Midbrain (tissue), 1 donor: ENCODE measurements around the gene CBLC.
A peak's percentile ranks its signal among the peaks of the same experiment; 100 is the strongest.
"Not testable (repeated sequence)": the region's sequence is repeated elsewhere in the genome, so short reads cannot be mapped to it uniquely, and the experiment has no call there.

Source experiments
- DNase-seq: peaks from one replicate; lab custom pipeline; 2025; lab: John Stamatoyannopoulos, UW

The CBLC gene

GRCh38 chr19:44819246-44819832 lies 41.6 kb downstream of the CBLC start:
- no peak for DNase-seq

DNA sequence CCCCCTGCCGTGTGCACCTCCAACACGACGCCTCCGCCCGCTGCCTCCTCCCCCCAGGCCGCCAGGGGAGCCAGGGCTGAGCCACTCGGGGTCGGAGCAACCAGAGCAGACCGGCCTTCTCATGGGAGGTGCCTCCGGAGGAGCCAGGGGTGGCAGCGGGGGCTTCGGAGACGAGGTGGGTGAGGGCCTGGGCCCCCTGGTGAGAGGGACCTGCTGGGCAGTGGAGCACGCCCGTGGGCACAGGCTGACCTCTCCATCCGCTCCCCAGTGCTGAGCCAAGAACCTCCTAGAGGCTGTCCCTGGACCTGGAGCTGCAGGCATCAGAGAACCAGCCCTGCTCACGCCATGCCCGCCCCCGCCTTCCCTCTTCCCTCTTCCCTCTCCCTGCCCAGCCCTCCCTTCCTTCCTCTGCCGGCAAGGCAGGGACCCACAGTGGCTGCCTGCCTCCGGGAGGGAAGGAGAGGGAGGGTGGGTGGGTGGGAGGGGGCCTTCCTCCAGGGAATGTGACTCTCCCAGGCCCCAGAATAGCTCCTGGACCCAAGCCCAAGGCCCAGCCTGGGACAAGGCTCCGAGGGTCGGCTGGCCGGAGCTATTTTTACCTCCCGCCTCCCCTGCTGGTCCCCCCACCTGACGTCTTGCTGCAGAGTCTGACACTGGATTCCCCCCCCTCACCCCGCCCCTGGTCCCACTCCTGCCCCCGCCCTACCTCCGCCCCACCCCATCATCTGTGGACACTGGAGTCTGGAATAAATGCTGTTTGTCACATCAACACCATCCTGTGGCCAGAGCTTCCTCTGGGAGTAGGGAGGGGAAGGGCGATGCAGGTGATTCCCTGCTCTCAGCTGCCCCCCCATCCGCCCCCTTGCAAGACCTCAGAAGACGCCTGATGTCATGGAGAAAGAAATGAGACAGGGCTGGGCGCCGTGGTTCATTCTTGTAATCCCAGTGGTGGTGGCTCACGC lies 43.2 kb downstream of the CBLC start:
- no peak for DNase-seq

DNA sequence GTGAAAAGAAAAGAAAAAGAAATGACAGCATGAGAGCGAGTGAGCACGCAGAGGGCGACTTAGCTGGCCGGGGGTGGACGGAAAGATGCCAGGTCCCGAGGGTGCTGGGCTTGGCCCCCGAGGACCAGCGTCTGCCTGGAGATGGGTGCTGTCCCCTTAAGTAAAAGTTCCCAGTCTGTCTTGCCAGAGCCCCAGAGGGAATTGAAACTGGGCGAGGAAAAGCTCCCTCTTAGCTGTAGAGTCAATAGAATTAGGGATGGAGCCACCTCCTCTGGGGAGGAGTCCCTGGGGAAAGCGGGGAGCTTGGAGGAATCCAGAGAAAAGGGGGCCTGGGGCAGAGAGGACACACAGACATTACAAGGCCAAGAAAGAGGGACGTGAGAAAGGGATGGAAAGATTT lies 44.5 kb downstream of the CBLC start:
- no peak for DNase-seq

- DNase-seq = no peak
Measured at GRCh38 chr19:44822670-44823372, 45.1 kb downstream of the CBLC start.

DNA sequence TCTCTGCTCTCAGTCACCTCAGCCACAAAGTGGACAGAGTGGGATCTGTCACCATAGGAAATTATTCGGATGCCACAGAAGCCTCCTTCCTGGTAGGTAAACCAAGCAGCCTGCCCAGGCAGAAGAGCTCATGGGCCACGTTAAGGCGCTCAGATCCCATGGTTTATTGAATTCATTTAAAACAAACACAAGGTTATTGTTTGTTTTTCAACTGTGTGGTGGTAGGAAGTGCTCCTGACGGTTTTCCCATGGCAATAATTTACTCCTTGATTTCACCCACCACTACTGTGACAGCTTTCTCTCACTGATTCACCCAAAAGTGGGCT lies 45.6 kb downstream of the CBLC start:
- DNase-seq = no peak

DNA sequence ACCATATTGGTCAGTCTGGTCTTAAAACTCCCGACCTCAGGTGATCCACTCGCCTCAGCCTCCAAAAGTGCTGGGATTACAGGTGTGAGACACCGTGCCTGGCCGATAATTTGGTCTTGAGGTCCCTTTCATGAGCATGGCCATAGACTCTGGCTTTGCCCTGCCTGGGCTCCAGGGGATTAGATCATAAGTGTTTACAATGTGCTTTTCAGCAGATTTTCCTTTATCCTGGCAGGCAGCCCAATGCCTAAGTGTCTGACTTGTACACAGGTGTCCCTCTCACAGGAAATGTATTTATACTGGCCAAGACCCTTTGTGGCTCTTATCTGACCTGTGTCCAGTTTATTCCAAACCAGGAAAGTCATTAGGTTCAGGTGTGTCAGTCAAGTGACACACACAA lies 47.1 kb downstream of the CBLC start:
- DNase-seq = no peak

DNA sequence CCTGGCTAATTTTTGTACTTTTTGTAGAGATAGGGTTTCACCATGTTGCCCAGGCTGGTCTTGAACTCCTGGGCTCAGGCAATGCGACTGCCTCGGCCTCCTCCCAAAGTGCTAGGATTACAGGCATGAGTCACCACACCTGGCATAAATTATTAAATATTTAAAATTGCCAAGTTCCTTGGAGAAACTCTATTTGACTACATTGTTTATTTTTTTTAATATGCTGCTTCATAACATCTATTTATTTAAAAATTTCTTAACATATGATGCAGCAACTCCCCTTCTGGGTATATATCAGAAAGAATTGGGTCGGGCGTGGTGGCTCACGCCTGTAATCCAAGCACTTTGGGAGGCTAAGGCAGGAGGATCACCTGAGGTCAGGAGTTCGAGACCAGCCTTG lies 55.2 kb downstream of the CBLC start:
- not testable (repeated sequence) for DNase-seq

- DNase-seq = not testable (repeated sequence)
Measured at GRCh38 chr19:44834399-44834798, 56.7 kb downstream of the CBLC start.

DNA sequence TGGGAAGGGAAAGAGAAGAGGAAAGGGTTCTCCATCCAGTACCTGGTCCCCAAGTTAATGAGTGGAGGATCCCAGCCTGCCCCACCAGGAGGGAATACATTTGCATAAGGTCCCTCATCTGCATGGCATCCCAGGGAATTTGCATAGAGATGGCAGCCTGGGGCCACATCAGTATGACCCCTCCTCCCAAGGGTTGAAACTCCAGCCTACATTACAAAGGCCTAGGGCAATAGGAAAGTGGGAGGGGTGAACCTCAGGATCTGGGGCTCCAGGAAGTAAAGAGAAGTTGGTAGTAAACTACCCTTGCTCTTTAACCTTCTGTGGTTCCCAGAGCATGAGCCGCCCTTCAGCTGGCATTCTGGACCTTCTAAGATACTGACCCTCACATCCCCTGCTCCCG lies 61.6 kb downstream of the CBLC start:
- DNase-seq = no peak

- DNase-seq = no peak
Measured at GRCh38 chr19:44840811-44841210, 63.1 kb downstream of the CBLC start.

- no peak for DNase-seq
Measured at GRCh38 chr19:44841231-44841630, 63.5 kb downstream of the CBLC start.

DNA sequence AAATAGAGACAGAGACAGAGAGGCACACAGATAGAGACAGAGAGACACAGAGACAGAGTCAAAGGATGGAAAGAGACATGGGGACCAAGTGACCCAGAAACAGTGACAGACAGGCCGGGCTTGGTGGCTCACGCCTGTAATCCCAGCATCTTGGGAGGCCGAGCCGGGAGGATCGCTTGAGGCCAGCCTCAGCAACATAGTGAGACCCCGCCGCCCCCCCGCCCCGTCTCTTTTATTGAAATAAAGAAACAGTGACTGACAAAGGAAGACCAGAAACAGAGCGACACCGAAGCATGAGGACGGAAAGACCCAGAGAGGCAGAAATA lies 67.6 kb downstream of the CBLC start:
- no peak for DNase-seq

DNA sequence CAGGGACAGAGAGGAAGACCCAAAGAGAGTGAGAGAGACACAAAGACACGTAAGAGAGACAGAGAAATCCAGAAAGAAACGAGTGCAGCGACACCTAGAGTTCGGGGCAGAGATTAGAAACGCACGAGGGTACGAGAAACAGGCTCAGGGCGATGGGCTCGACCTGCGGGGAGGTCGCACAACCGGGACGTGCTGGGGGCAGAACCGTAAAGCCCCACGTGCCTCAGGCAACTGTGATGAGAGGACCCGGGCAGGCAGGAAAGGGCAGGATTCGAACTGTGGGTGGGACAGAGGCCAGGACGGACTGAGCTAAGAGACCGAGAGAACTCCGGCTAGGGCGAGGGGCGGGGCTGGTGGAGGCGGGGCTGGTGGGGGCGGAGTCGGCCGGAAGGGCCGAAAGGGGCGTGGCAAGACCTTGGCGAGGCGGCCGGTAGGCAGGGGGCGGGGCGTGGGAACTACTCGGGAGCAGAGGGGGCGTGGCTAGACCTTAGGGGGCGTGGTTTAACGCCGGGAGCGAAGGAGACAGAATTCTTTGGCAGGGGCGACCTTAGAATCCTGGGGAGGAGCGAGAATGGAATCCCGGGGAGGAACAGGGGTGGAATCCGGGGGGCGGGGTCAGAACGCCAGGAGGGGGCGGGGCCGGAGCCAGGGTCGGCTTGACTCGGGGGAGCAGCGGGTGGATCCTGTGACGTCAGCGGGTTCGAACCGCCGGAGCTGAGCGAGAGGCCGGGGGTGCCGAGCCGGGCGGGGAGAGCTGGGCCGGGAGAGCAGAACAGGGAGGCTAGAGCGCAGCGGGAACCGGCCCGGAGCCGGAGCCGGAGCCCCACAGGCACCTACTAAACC lies 68.1 kb downstream of the CBLC start, which contains the start of gene NECTIN2:
Gene NECTIN2 (plus strand): TSS at position 686 of the 843 bp plus-strand sequence. CDS start 229 bp downstream, outside the sequence.
- DNase-seq = peak; percentile 83

DNA sequence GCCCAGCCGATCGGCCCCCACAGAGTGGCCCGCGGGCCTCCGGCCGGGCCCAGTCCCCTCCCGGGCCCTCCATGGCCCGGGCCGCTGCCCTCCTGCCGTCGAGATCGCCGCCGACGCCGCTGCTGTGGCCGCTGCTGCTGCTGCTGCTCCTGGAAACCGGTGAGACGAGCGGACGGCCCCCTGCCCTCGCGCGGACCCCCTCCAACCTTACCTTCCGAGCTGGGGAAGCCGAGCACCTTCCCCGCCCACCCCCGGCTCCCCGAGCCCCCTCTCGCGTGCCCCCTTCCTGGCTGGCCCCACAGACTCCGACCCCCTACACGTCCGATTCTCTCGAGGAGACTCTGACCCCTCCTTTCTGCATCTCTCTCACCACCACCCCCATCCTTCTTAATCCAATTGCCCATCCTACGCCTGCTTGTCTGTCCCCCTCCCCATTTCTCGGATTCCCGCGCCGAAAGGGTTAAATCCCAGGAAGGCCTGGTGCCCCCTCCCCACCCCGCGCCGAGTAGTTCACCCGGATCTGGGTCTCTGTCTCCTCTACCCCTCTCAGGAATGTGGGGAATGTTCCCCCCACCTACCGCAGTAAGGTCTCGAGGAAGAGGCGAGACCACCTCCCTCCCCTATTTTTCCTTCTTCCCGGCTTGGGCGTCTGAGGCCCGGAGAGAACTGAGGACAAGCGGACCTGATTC lies 68.9 kb downstream of the CBLC start:
- DNase-seq = no peak

GRCh38 chr19:44847144-44848035 lies 69.7 kb downstream of the CBLC start:
- no peak for DNase-seq

GRCh38 chr19:44848036-44848811 lies 70.5 kb downstream of the CBLC start:
- no peak for DNase-seq

- no peak for DNase-seq
Measured at GRCh38 chr19:44848812-44849447, 71.2 kb downstream of the CBLC start.
